Measurements from ENCODE around the gene CSAG1.

DNA sequence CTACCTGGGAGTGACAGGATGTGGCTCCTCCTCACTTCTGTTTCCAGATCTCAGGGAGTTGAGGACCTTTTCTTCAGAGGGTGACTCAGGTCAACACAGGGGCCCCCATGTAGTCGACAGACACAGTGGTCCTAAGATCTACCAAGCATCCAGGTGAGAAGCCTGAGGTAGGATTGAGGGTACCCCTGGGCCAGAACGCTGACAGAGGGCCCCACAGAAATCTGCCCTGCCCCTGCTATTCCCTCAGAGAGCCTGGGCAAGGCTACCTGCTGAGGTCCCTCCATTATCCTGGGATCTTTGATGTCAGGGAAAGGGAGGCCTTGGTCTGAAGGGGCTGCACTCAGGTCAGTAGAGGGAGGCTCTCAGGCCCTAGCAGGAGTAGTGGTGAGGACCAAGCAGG lies 1.6 kb upstream of the CSAG1 start:
- no peak for TF ChIP-seq EZH2phosphoT487 (IDR thresholded peaks at IDR 0.05; ENCODE audit: borderline replicate concordance, low read depth, low read length)
- TF ChIP-seq, protein P1, sequence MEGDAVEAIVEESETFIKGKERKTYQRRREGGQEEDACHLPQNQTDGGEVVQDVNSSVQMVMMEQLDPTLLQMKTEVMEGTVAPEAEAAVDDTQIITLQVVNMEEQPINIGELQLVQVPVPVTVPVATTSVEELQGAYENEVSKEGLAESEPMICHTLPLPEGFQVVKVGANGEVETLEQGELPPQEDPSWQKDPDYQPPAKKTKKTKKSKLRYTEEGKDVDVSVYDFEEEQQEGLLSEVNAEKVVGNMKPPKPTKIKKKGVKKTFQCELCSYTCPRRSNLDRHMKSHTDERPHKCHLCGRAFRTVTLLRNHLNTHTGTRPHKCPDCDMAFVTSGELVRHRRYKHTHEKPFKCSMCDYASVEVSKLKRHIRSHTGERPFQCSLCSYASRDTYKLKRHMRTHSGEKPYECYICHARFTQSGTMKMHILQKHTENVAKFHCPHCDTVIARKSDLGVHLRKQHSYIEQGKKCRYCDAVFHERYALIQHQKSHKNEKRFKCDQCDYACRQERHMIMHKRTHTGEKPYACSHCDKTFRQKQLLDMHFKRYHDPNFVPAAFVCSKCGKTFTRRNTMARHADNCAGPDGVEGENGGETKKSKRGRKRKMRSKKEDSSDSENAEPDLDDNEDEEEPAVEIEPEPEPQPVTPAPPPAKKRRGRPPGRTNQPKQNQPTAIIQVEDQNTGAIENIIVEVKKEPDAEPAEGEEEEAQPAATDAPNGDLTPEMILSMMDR (conservative IDR thresholded peaks at IDR 0.05; ENCODE audit: low read length): no peak

Data from OCI-LY7 (cell line).